ENCODE measurements around the gene SERPINB8. TPM values are rescaled to one million over a fixed set of nuclear protein-coding genes. Genes with fewer than 3 reads are reported as not detected.

SERPINB8 gene
- total RNA-seq, 1 donor from 2014 or later, result 0.34 TPM

DNA sequence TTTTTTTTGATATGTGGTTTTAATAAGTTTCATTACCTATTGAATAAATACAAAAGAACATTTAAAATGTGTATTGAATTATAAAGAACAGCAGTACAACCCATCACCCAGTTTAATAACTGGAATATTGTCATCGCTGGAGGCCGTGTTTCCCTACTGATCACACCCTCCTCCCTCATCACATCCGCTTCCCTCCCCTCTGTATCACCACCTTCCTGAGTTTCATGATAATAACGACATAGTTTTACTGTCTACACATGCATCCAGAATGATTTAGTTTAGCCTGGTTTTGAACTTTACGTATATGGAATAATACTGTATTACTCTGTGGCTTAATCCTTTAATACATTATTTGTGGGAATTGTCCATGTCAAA, 2.1 kb downstream of the SERPINB8 start:
- Histone ChIP-seq H3K9ac (no peak overlapping the region), H3K79me2 (ENCODE audit: low read depth) (no peaks in the 10 kb centered on the region), H3K4me1 (peaks cover 10% of the 10 kb centered on the region), H2AFZ (replicated peaks) (no peak overlapping the region), H3K4me2 (no peak overlapping the region), H3K4me3 (no peak overlapping the region), H3K27me3 (peaks cover 23% of the 10 kb centered on the region), H3K36me3 (no peaks in the 10 kb centered on the region), H3K9me3 (ENCODE audit: low read depth) (no peaks in the 10 kb centered on the region), H4K20me1 (ENCODE audit: low read depth) (no peaks in the 10 kb centered on the region), H3F3A (ENCODE audit: low read depth) (peaks cover 16% of the 10 kb centered on the region), H3K27ac (no peak overlapping the region)
- no peaks in the 10 kb centered on the region for H3K36me3 Mint-ChIP-seq
- peaks cover 19% of the 10 kb centered on the region for H3K4me1 Mint-ChIP-seq
- no peak for DNase-seq (ENCODE audit: low spot score)
- H3K4me3 Mint-ChIP-seq, result peak overlapping the region; percentile 96
- no peaks in the 10 kb centered on the region for H3K9me3 Mint-ChIP-seq
- H3K27ac Mint-ChIP-seq, result no peak overlapping the region
- peaks cover 6% of the 10 kb centered on the region for H3K27me3 Mint-ChIP-seq (ENCODE audit: insufficient read depth, low read depth)
- TF ChIP-seq CTCF (IDR thresholded peaks at IDR 0.05) (no peak), EZH2phosphoT487 (IDR thresholded peaks at IDR 0.05) (no peak), EZH2 (IDR thresholded peaks at IDR 0.05) (no peak)

DNA sequence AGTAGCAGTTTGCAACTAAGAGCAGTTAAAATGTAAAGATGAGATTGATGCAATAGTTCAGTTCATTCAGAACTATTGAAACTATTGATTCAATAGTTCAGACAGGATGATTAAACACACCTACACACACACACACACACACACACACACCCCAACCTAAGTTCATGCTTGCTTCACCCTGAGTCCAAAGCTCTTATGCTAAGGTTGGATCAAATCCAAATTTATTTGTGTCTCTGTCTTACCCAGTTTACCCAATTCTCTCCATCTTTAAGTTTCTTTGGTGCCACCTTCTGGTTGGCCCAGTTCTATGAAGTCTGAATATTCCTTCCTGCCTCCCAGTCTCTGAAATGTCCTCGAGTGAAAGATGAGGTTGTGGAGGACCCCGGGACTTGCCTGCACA, 5.1 kb downstream of the SERPINB8 start:
- Histone ChIP-seq H2AFZ (replicated peaks) (peak overlapping the region; percentile 47), H3K9me3 (ENCODE audit: low read depth) (no peaks in the 10 kb centered on the region), H3K27me3 (peaks cover 37% of the 10 kb centered on the region), H3K4me3 (no peak overlapping the region), H3K79me2 (ENCODE audit: low read depth) (no peaks in the 10 kb centered on the region), H3K4me1 (peaks cover 10% of the 10 kb centered on the region), H3K9ac (no peak overlapping the region), H3K4me2 (no peak overlapping the region), H3K36me3 (no peaks in the 10 kb centered on the region), H3K27ac (no peak overlapping the region), H4K20me1 (ENCODE audit: low read depth) (no peaks in the 10 kb centered on the region), H3F3A (ENCODE audit: low read depth) (peaks cover 15% of the 10 kb centered on the region)
- Mint-ChIP-seq H3K27ac (no peak overlapping the region), H3K9me3 (no peaks in the 10 kb centered on the region), H3K4me3 (no peak overlapping the region), H3K36me3 (no peaks in the 10 kb centered on the region), H3K27me3 (ENCODE audit: insufficient read depth, low read depth) (peaks cover 2% of the 10 kb centered on the region), H3K4me1 (peaks cover 13% of the 10 kb centered on the region)
- TF ChIP-seq EZH2 (IDR thresholded peaks at IDR 0.05) (no peak), EZH2phosphoT487 (IDR thresholded peaks at IDR 0.05) (no peak), CTCF (IDR thresholded peaks at IDR 0.05) (peak; percentile 23)
- DNase-seq (ENCODE audit: low spot score), result peak; percentile 21

DNA sequence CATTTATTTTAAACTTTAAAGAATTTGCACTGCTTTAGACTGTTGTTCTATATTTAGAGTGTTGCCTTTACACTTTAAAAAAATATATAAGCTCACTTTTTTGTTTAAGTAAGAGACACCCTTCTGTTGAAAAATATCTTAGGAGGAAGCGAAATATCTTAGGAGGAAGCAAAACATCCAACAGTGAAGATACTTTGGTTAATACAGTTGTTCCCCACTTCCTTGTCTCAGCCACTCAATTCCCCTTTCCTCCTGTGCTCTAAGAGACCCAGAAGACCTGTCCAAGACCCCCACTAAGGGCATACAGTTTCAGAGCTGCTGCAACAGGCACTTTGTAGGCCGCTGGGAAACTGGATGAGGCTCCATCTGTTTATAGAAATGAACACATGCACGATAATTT, 5.7 kb downstream of the SERPINB8 start:
- Histone ChIP-seq H3K79me2 (ENCODE audit: low read depth) (no peaks in the 10 kb centered on the region), H3K27ac (no peak overlapping the region), H4K20me1 (ENCODE audit: low read depth) (no peaks in the 10 kb centered on the region), H3K36me3 (no peaks in the 10 kb centered on the region), H3K27me3 (peaks cover 37% of the 10 kb centered on the region), H3K4me2 (no peak overlapping the region), H3K9me3 (ENCODE audit: low read depth) (no peaks in the 10 kb centered on the region), H2AFZ (replicated peaks) (peak overlapping the region; percentile 47), H3F3A (ENCODE audit: low read depth) (peaks cover 10% of the 10 kb centered on the region), H3K9ac (no peak overlapping the region), H3K4me1 (peaks cover 10% of the 10 kb centered on the region), H3K4me3 (no peak overlapping the region)
- Mint-ChIP-seq H3K9me3 (no peaks in the 10 kb centered on the region), H3K4me1 (peaks cover 13% of the 10 kb centered on the region), H3K27me3 (ENCODE audit: insufficient read depth, low read depth) (peaks cover 2% of the 10 kb centered on the region), H3K36me3 (no peaks in the 10 kb centered on the region), H3K27ac (no peak overlapping the region), H3K4me3 (no peak overlapping the region)
- DNase-seq (ENCODE audit: low spot score), result no peak
- no peak for TF ChIP-seq CTCF (IDR thresholded peaks at IDR 0.05)
- no peak for TF ChIP-seq EZH2 (IDR thresholded peaks at IDR 0.05)
- no peak for TF ChIP-seq EZH2phosphoT487 (IDR thresholded peaks at IDR 0.05)
